Measurements from ENCODE around the gene CTNNA2. TPM values are rescaled to one million over a fixed set of nuclear protein-coding genes. Genes with fewer than 3 reads are reported as not detected.

The CTNNA2 gene
- total and polyA plus RNA-seq, 8 donors = 0.28 to 5.7 (median 0.44) TPM; not detected in 4

DNA sequence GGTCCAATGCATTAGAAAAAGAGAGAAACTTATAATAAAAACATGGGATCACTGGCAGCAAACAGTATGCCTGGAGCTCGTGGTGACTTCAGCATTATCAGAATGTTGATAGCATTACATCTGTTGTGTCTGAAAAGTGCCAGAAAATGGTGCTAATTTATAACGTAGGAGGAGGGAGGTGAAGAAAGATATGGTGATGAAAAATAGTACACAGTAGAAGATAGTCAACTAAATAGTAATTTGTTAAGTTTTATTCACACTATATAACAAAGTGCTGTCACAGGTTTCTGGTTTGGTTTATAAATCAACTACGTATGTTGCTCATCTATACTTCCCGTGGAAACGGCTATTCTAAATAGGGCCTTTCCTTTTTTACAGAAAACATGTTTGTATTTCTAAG, 674.3 kb downstream of the CTNNA2 start:
- Histone ChIP-seq H3K4me1 (no peaks in the 10 kb centered on the region), H3K9me3 (no peaks in the 10 kb centered on the region), H3K27me3 (no peaks in the 10 kb centered on the region), H3K36me3 (no peaks in the 10 kb centered on the region), H3K27ac (no peak overlapping the region), H3K4me3 (no peak overlapping the region)
- TF ChIP-seq EP300 (IDR thresholded peaks at IDR 0.05) (no peak), POLR2AphosphoS5 (IDR thresholded peaks at IDR 0.05) (no peak), POLR2A (IDR thresholded peaks at IDR 0.05) (no peak), CTCF (IDR thresholded peaks at IDR 0.05) (no peak)
- WGBS, 5 donors = 55 to 71% (median 60%) methylated on average over 5 of the region's 5 CpGs
- no peak for DNase-seq
- intact Hi-C loops (cut with DNase I; ENCODE audit: low total_unique reads) = no loop called here

DNA sequence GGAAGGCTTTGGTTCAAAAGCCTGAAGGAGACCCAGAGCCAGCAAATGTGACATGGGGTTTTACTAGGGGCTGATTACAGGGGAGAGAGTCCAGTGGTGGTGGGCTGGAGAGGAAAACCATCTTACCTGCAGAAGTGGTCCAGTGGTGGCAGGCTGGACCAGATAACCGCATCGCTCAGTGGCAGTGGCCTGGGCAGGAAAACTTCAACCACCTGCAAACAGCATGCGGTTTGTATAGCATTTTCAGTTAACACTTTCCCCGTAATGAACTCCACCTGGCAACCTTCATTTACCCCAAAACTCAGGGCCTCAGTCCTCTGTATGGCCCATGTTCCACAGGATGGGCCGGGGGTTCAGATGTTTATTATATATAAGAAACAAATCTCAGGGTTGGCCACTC, 677.3 kb downstream of the CTNNA2 start:
- no peak for TF ChIP-seq CTCF (IDR thresholded peaks at IDR 0.05)
- TF ChIP-seq EP300 (IDR thresholded peaks at IDR 0.05) = no peak
- no peak for TF ChIP-seq POLR2A (IDR thresholded peaks at IDR 0.05)
- no peak for TF ChIP-seq POLR2AphosphoS5 (IDR thresholded peaks at IDR 0.05)
- Histone ChIP-seq H3K27ac (no peak overlapping the region), H3K36me3 (no peaks in the 10 kb centered on the region), H3K4me3 (no peak overlapping the region), H3K27me3 (no peaks in the 10 kb centered on the region), H3K9me3 (no peaks in the 10 kb centered on the region), H3K4me1 (no peaks in the 10 kb centered on the region)
- 85 to 89% (median 88%) methylated on average over 5 of the region's 5 CpGs for WGBS, 5 donors
- intact Hi-C loops (cut with DNase I; ENCODE audit: low total_unique reads) = no loop called here
- no peak for DNase-seq

DNA sequence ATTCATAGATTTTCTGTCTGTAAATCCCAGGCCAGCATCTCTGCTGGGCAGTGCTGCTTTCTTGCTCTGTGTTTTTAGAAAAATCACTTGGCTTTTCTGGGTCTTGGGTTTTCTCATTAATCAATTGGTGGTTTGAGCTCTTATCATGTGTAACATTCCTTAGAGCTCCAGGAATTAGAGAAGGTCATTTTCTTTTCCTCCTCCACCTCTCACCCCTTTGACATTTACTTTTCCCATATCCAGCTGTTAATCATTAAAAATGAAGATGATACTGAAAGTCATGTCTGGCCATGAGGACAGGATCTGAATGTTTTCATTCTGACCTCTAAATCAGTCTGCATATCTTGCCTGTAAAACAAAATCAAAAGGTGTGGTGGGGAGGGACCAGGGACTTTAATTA, 680.7 kb downstream of the CTNNA2 start:
- H3K27me3 ChIP-seq = no peaks in the 10 kb centered on the region
- H3K4me1 ChIP-seq = no peaks in the 10 kb centered on the region
- DNase-seq = no peak
- H3K9me3 ChIP-seq = no peaks in the 10 kb centered on the region
- intact Hi-C loops (cut with DNase I; ENCODE audit: low total_unique reads) = no loop called here
- no peak for TF ChIP-seq CTCF (IDR thresholded peaks at IDR 0.05)
- no peak for TF ChIP-seq POLR2AphosphoS5 (IDR thresholded peaks at IDR 0.05)
- H3K36me3 ChIP-seq = no peaks in the 10 kb centered on the region
- no peak overlapping the region for H3K4me3 ChIP-seq
- H3K27ac ChIP-seq = no peak overlapping the region

- Histone ChIP-seq H3K4me3 (no peak overlapping the region), H3K9me3 (no peaks in the 10 kb centered on the region), H3K4me1 (no peaks in the 10 kb centered on the region), H3K27ac (no peak overlapping the region), H3K36me3 (no peaks in the 10 kb centered on the region), H3K27me3 (no peaks in the 10 kb centered on the region)
- no peak for DNase-seq
- TF ChIP-seq POLR2A (IDR thresholded peaks at IDR 0.05) (no peak), CTCF (IDR thresholded peaks at IDR 0.05) (no peak), POLR2AphosphoS5 (IDR thresholded peaks at IDR 0.05) (no peak), EP300 (IDR thresholded peaks at IDR 0.05) (no peak)
- 18 to 37% (median 27%) methylated on average over 2 of the region's 2 CpGs for WGBS, 5 donors
- intact Hi-C loops (cut with DNase I; ENCODE audit: low total_unique reads) = no loop called here
Measured at GRCh38 chr2:80195034-80195433, 682.2 kb downstream of the CTNNA2 start.
